Measurements from ENCODE around the gene CCDC40.

DNA sequence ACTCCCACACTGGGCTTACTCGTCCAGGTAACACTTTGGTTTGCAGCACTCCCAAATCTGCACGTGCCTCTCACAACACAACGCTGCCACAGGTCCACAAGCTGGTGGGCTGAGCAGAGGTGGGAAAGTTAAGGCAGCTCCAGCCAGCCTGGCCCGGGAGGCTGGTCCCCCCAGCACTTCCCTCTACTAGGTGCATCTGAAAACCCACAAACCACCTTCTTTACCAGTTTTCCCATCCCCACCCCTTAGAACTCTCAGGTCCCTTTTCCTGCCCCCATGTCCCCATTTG is 63.5 kb downstream of the CCDC40 start:
- TF ChIP-seq, protein P1, sequence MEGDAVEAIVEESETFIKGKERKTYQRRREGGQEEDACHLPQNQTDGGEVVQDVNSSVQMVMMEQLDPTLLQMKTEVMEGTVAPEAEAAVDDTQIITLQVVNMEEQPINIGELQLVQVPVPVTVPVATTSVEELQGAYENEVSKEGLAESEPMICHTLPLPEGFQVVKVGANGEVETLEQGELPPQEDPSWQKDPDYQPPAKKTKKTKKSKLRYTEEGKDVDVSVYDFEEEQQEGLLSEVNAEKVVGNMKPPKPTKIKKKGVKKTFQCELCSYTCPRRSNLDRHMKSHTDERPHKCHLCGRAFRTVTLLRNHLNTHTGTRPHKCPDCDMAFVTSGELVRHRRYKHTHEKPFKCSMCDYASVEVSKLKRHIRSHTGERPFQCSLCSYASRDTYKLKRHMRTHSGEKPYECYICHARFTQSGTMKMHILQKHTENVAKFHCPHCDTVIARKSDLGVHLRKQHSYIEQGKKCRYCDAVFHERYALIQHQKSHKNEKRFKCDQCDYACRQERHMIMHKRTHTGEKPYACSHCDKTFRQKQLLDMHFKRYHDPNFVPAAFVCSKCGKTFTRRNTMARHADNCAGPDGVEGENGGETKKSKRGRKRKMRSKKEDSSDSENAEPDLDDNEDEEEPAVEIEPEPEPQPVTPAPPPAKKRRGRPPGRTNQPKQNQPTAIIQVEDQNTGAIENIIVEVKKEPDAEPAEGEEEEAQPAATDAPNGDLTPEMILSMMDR (IDR thresholded peaks at IDR 0.05), result no peak
- TF ChIP-seq POLR2A (IDR thresholded peaks at IDR 0.05), result no peak
